NCI-H187 treated with DMSO at 0.1 percent for 48 hours (cell line): Measurements from ENCODE around the gene SPATA31E1.

ENCODE experiments used
- DNase-seq: peaks from one replicate; lab custom pipeline; 2025; lab: John Stamatoyannopoulos, UW

SPATA31E1 gene

DNA sequence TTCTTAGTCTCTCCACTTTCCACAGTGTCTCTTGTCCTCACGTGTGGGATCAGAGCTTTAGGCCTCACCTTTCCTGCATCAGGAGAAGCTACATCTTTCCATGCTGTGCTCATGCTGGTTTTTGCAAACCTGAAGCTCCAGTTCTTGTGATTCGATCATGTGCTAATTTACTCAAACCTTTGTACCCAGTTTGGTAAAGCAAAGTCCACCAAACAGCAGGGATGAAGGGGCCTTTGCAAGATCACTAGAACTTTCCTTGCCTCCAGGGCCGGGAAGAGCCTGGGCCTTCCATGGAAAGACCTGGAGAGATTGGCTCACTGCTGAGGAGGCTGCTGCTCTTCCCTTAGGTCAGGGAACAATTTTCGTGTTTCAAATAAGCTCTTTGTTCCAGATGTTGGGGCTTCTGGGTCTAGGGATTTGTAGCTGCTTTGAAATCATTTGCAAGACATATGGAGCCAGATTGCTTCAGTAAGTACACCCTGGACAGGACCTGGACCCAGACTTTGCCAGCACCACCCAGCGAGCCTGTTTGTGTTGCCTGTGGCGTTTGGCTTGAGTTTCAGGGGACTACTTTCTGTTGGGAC lies 18.7 kb upstream of the SPATA31E1 start:
- no peak for DNase-seq

DNA sequence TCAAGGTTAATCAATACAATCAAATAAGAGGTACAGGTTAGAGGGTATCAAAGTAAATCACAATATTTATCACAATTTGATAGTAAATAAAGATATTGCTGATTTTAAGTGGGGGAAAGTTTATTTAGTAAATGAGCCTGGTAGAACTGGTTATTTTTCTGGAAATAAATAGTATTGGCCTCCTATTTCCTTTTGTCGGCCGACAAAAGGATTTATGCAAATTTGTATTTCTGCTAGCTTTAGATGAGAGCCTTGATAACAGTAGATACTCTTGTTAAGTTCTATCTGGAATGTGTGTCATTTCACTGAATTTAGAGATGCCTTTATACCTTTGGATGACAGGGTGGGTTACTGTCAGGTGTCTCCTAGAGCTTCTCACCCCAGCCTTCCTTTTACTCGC lies 17.8 kb upstream of the SPATA31E1 start:
- DNase-seq, result no peak

GRCh38 chr9:87865626-87866025 lies 17.1 kb upstream of the SPATA31E1 start:
- no peak for DNase-seq

DNA sequence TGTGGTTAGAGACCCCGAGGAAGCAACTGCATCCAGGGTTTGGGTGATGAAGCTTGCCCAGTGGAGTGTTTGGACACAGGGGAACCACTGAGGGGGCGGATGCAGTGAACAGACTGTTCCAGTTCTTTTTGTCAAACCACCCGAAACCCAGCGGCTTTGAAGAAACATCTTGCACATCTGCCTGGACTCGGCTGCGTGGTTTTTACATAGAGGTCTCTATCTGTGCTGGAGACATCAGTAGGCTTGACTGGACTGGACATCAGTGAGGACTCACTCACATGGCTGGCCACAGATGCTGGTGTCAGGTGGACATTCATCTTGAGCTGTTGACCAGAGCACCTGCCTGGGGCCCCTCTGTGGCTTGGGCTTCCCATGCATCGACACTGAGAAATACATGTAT lies 15.3 kb upstream of the SPATA31E1 start:
- DNase-seq, result no peak

DNA sequence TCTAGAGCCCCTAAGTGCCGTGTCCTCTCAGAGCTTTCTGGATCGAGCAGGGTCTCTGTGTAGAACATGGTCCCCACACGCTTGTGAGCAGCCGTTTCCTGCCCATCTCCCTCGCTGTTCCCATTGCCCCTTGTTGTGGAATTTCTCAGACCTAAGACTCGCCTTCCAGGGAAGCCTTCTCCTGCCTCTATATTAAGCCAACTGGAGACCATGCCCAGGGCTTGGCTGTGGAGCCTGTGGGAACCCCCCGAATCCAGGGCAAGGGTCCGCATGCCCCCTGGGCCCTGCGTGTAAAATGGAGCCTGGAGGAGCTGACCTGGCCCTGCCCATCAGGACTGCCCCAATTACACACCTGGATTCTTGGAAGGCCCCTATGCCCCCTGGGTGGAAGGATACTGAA lies 14.5 kb upstream of the SPATA31E1 start:
- no peak for DNase-seq

GRCh38 chr9:87868635-87869034 lies 14.0 kb upstream of the SPATA31E1 start:
- no peak for DNase-seq

- no peak for DNase-seq
Measured at GRCh38 chr9:87869082-87869481, 13.6 kb upstream of the SPATA31E1 start.

DNA sequence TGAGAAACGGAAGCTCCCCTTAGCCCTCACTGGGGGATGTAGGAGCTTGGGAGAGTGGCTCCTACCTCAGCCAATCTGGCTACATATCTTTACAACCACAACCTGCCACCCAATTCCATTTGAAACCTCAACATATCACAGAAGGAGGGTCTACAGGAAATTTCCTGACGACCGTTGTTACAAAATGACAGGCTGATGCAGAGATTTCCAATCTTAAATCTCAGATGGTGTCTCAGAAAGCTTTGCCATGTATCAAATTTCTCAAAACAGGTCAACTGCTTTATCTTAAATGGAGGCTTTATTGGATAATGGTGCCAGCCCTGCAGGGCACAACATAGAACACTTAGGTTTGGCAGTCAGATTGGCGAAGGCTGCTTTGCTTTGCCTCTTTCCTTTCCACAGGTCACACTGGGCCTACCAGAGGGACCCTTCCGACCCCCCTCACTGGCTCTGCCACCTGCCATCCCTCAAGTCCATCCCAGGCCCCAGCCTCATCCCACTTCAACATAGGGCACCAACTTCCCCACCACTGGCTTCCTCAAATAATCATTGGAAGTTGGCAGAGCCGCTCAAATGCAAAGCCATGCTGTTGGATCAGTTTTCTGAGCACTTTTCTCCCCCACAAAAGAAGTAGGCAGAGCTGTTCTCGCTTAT lies 11.1 kb upstream of the SPATA31E1 start:
- no peak for DNase-seq

DNA sequence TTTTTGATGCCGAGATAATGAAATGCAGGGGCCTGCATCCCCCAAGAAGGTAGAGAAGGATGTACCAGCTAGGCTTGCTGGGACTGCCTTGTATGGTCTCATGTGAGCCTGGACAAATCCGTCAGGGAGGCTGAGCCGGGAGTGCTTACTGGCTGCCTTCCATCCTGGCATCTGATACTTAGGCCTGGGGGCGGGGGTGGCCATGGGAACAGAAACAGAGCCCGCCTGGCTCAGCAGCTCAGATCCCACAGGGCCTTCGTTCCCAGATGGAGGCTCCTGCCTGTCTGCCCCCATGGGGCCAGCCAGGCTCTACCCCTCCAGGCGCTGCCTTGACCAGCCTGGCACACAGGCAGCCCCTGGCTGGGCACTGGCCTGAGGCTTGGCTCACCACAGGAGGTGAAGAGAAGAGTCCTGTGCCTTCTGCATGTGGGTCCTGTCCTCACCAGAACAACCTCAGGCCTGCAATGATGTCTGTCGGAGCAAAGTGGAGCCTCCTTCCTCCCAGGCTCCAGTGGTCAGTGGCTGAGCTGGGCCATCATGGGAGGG lies 10.5 kb upstream of the SPATA31E1 start:
- DNase-seq, result no peak

GRCh38 chr9:87873607-87874303 lies 8.9 kb upstream of the SPATA31E1 start:
- no peak for DNase-seq

GRCh38 chr9:87874304-87874623 lies 8.4 kb upstream of the SPATA31E1 start:
- no peak for DNase-seq

DNA sequence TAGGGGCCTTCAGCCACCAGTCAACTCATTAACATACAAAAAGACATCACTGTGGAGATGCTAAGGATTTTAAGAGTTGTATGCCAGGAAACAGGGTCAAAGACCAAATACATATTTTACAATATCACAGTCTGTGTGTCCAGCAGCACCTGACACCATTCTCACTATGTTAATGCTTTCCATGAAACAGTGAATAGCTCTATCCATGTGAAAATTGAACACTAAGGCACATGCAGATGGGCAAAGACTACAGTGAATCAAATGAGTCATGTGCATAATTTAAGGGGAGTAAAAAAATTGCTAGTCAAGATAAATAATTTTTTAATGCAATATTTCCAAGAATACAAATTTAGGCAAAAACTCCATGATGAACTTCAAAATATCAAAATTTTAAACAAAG lies 7.6 kb upstream of the SPATA31E1 start:
- no peak for DNase-seq

GRCh38 chr9:87875831-87876545 lies 6.7 kb upstream of the SPATA31E1 start:
- DNase-seq, result no peak

- no peak for DNase-seq
Measured at GRCh38 chr9:87876708-87877107, 6.0 kb upstream of the SPATA31E1 start.

DNA sequence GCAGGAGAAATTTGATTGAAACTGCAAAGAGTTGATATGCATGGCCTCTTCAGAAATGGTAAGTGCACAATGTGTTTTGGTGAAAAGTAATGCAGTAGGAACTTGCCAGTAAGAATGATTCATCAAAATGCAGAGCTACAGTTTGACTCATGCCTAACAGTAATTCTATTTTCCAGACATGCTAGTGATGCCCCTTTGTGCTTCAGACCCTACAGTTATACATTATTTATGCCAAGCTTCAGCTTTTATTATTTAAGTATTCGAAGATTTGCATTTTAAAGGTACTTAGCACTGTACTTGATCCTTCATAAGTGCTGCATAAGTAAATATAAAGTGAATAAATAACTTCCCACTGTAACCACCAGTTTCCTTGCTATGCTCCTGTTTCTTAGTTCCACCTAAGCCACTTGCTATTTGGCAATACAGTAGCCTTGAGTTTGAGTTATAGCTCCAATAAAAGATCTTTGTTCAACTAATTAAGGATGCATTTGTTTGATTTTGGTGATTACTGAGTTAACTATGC lies 3.6 kb upstream of the SPATA31E1 start:
- DNase-seq, result no peak

DNA sequence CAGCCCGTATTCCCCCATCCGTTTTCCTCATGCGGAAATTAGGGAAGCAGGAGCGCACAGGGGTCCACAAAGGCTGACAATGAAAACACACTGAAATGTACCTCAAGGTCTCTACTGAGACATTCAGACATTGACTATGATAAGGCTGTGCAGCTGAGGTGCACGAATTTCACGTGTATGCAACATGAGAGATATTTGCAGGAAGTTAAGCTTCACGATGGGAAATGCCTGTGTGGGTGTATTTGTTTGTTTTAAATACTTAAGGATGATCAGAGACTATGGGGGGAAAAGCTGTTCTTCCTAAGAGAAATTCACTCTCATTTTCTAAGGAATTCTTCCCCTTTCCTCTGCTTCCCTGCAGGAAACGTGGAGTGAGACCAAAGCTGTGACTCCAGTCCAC lies 2.6 kb upstream of the SPATA31E1 start:
- no peak for DNase-seq

DNA sequence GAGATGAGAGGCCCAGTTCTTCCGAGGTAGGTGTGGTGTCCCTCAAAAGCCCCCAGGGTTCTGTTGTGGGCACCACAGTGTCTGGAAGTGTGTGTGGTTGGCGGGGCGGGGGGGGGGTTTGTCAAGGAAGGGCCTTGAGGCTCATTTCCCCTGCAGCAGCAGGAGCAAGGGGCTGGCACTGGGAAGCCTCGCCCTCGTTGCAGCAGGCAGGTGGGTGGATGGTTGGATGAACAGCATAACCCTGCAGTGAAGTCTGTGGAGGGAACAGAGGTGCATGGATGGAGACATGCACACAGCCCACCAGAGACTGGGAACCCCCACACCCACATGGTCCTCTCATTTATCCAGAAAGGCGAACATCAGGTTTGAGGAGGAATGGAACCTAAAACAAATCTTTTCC lies 2.0 kb upstream of the SPATA31E1 start:
- no peak for DNase-seq

DNA sequence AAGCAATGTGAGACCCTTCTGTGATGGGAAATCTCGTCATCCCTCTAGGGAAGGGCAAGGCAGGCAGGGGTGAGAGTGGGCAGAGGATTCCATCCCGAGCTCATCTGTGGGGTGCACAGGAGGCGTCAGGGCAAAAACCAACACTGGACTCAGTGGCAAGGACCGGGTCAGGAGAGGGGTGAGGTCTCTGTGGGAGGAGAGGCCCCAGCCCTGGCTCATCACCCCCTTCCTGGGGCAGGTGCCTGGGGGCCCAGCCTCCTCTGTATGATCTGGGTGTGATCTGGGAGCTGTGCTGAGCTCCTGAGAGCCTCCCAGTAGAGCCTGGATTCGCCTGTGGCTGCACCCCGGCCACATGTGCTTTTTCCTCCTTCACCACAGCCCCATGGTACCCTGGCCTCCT lies 597 bp downstream of the SPATA31E1 start:
- DNase-seq, result no peak

- DNase-seq, result no peak
Measured at GRCh38 chr9:87883990-87884389, 1.3 kb downstream of the SPATA31E1 start.

DNA sequence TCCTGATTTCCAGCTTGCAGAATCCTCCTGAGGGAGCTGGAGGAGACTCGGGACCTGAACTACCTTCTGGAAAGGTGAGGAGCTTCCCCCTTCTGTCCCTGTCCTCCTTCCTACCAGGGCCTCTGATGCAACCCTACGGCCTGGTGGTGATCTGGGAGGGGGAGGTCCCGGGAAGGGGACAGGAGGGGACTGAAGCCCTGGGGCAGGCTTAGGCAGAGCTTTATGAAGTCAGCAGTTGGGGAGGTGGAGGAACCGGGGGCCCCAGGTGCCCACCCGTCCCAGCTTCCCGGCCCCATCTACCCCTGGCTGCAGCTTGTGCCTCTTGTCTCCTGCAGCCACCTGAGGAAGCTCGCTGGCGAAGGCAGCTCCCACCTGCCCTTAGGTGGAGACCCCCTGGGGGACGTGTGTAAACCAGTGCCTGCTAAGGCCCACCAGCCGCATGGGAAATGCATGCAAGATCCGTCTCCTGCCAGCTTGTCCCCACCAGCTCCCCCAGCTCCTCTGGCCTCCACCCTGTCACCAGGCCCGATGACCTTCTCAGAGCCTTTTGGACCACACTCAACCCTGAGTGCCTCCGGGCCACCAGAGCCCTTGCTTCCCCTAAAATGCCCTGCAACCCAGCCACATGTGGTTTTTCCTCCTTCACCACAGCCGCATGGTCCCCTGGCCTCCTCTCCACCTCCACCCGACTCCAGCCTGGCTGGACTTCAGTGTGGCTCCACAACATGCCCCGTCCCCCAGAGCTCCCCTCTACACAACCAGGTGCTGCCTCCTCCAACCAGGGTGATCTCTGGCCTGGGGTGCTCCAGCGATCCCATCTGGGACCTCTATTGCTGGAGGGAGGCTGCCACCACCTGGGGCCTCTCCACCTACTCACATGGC lies 2.1 kb downstream of the SPATA31E1 start:
- DNase-seq, result no peak

GRCh38 chr9:87885484-87886189 lies 3.0 kb downstream of the SPATA31E1 start:
- DNase-seq, result no peak
